GM12872 (cell line): Measurements from ENCODE around the gene LDAF1.

ENCODE experiments used
- CTCF ChIP-seq: IDR thresholded peaks from 3 replicates; pipeline ENCODE4 v1.5.1; 2011; ENCODE audit warnings: low read depth, mild to moderate bottlenecking, low read length, moderate library complexity; ENCODE audit not compliant: insufficient read depth

Gene LDAF1

DNA sequence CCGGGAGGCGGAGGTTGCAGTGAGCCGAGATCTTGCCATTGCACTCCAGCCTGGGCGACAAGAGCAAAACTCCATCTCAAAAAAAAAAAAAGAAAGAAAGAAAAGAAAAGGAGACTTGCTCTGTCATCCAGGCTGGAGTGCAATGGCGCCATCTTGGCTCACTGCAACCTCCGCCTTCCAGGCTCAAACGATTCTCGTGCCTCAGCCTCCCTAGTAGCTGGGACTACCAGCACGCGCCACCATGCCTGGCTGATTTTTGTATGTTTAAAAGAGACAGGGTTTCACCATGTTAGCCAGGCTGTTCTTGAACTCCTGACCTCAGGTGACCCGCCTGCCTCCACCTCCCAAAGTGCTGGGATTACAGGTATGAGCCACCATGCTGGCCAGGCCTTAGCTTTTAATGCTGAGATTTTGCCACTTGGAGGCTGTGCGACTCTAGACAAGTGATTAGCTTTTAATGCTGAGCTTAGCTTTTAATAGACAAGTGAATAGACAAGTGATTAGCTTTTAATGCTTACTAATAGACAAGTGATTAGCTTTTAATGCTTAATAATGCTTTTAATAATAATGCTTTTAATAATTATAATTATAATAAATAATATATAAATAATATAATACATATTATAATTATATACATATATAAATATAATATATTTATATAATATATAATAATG, 9.6 kb downstream of the LDAF1 start:
- TF ChIP-seq CTCF, result no peak

DNA sequence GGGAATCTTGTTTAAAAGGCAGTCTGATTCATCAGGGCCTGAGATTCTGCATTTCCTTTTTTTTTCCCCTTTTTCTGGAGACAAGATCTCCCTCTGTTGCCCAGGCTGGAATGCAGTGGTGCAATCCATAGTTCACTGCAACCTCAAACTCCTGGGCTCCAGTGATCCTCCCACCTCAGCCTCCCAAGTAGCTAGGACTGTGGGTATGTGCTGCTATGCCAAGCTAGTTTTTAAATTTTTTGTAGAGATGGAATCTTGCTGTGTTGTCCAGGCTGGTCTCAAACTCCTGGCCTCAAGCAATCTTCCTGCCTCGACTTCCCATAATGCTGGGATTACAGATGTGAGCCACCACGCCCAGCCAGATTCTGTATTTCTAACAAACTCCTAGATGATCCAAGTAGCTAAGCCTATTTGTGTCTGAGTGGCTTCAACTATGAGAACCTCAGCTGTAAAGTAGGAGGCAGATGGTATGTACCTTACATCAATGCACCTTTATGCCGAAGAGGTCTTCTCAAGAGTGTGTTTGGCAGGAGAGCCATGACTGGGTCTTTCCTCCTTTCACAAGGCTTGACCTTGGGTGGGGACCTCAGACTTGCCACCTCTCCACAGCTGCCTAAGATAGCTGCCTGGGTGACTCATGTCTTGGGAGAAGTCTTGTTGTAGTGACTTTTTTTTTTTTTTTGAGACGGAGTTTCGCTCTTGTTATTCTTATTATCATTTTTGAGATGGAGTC, 10.9 kb downstream of the LDAF1 start:
- no peak for TF ChIP-seq CTCF

DNA sequence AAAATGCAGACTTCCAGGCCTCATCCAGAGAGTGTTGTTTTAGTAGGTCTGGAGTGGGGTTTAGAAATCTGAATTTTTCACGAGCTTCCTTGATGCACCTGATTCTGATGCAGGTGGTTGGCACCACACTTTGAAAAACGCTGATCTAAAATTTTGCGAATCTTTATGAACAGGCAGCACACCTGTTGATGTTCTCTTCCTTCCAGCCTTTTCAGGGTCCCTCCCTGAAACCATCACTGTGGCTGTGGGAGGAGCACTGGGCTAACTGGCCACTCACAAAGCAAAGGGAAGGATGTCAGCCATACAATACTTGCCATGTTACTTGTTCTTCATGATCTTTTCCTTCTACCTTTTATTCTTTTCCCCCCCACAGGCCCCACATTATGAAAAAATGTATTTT, 14.2 kb downstream of the LDAF1 start:
- no peak for TF ChIP-seq CTCF

DNA sequence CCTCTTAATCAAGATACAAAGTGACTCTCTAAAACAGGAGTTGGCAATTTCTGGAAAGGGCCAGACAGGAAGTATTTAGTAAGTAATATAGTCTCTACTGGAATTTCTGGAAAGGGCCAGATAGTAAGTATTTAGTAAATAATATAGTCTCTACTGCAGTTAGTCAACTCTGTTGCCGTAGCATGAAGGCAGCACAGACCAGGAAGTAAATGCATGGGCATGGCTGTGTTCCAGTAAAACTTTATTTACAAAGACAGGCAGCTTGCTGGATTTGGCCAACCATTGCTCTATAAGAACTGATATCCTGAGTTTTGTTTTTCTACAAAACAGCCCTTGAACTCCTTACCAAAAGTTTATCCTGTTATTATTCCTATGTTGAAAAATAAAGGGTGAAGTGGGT, 16.9 kb downstream of the LDAF1 start:
- TF ChIP-seq CTCF, result no peak

DNA sequence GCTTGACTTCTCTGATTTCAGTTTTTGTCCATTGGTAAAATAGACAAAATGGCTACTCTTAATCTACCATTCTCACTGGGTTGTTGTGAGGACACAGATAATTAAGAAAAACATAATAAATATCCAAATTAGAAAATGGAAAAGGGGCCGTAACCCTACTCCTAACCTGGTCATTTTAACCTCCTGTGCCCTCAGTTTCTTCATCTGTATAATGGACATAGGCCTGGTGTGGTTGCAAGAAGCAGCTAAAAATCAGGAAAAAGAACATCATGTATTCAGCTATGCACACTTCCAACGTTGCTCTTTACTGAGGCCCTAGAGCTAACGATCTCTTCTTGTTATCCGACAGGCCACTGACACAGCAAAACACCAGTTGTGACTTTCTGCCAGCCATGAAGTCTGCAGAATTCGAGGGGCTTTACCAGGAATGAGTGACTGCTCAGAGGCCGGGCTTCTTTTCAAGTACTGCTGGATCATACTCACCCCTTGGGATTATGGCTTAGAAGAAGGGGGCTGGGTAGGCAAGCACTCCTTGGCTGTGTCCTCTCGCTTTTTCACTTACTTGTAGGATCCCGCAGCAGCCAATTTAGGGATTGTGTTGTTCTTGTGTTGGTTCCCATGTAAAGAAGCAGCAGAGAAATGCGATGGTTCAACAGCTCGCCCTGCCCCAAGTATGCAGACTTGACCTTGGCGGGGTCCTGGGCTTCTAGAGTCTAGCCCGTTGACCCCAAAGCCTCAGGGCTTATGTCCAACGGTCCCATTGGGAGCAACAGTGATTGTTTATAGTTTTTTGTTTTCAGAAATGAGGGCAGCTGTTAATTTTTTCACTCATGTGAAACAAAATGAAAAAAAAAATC, 20.9 kb downstream of the LDAF1 start:
- no peak for TF ChIP-seq CTCF

GRCh38 chr16:21179983-21180365, 21.5 kb downstream of the LDAF1 start:
- TF ChIP-seq CTCF, result no peak

DNA sequence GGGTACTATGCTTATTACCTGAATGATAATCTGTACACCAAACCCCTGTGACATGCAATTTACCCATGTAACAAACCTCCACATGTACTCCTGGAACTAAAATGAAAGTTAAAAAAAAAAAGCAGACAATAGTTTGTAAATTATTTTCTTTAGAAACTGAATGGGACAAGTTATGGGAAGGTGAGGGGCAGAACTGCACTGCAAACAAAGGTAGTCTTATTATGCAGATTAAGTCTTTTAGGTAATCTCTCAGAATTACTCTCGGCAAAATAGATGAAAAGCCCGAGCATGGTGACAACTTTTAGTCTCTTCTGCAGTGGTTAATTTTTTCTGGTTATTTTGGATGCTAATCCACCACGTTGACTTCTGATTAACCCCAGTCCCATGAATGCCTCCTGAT, 25.5 kb downstream of the LDAF1 start:
- no peak for TF ChIP-seq CTCF
